GM12875 (cell line): ENCODE measurements around the gene ZNF407.

Experiments used
- H3K4me3 ChIP-seq: one replicate; pipeline ENCODE4 v1.5.1; 2011; ENCODE audit warnings: low read depth, low read length, control low read depth
- CTCF ChIP-seq: IDR thresholded peaks from 2 replicates; pipeline ENCODE4 v1.5.1; 2011; ENCODE audit warnings: low read depth, mild to moderate bottlenecking, control low read depth, inconsistent platforms, low read length, moderate library complexity, borderline replicate concordance; ENCODE audit not compliant: insufficient read depth

Gene ZNF407

GRCh38 chr18:74651327-74652128 lies 53.9 kb downstream of the ZNF407 start:
- no peak for TF ChIP-seq CTCF

GRCh38 chr18:74652392-74652988 lies 54.8 kb downstream of the ZNF407 start:
- peak; percentile 17; the same call in 1 of the 2 replicates for TF ChIP-seq CTCF
- no peak overlapping the region for H3K4me3 ChIP-seq

More at GRCh38 chr18:74651327-74652128, 53.9 kb downstream of the ZNF407 start:
- no peak overlapping the region for H3K4me3 ChIP-seq

- no peak for TF ChIP-seq CTCF
- no peak overlapping the region for H3K4me3 ChIP-seq
These were observed 57.0 kb downstream of the ZNF407 start for GRCh38 chr18:74654638-74655037.

- no peak overlapping the region for H3K4me3 ChIP-seq
- no peak for TF ChIP-seq CTCF
These were observed 63.3 kb downstream of the ZNF407 start for GRCh38 chr18:74661008-74661407.

GRCh38 chr18:74661691-74662090 lies 64.0 kb downstream of the ZNF407 start:
- no peak for TF ChIP-seq CTCF
- no peak overlapping the region for H3K4me3 ChIP-seq

- H3K4me3 ChIP-seq: no peak overlapping the region
- TF ChIP-seq CTCF: no peak
These were observed 65.0 kb downstream of the ZNF407 start for GRCh38 chr18:74662622-74663021.

GRCh38 chr18:74665346-74665745 lies 67.7 kb downstream of the ZNF407 start:
- TF ChIP-seq CTCF: no peak
- no peak overlapping the region for H3K4me3 ChIP-seq
